Spleen (tissue), 7 donors: ENCODE measurements around the gene SH3RF3.

Experiments used
- CTCF ChIP-seq, 11 experiments: fragments of 200-600 bp in 7 of 11; fragments of 450-650 bp in 4 of 11; sonication (generic) in 4 of 11; IDR thresholded peaks in 8 of 11; conservative IDR thresholded peaks in 3 of 11; 1 replicate in 7 of 11; 2 replicates in 4 of 11; pipeline versions ENCODE4 v1.4.0 to v1.8.0; 2016 to 2021; ENCODE audit warnings: antibody characterized with exemption in 11 of 11, inconsistent platforms in 4 of 11, mild to moderate bottlenecking in 1 of 11
- POLR2AphosphoS5 ChIP-seq, 3 donors: sonication (generic); formaldehyde crosslinking; IDR thresholded peaks; one replicate each; pipeline ENCODE4 v1.5.1; 2017; ENCODE audit warnings: antibody characterized with exemption in 3 of 3
- donor health status: DM: no; HTN: no; CAD: no; lungs with moderate emphysema.
- donor health status: DM: no; HTN: no; CAD: no.
- donor health status: DM: no; HTN: no; CAD: no.

GRCh38 chr2:109218087-109218791 is 89.2 kb downstream of the SH3RF3 start:
- TF ChIP-seq CTCF (IDR thresholded peaks at IDR 0.05 in 8 of 11, conservative IDR thresholded peaks at IDR 0.05 in 3 of 11), result no peak
- TF ChIP-seq POLR2AphosphoS5 (IDR thresholded peaks at IDR 0.05), result no peak
